OCI-LY1 (cell line): ENCODE results near the gene MMS22L.

ENCODE experiments used
- H2AFZ ChIP-seq: fragments of 200-600 bp; sonication (generic), shearing (Covaris generic); 2 replicates; pipeline ENCODE4 v1.6.0; 2014; ENCODE audit warnings: antibody characterized with exemption, mild to moderate bottlenecking, low read length
- H3F3A ChIP-seq: fragments of 200-600 bp; sonication (generic), shearing (Covaris generic); 2 replicates; pipeline ENCODE4 v1.6.0; 2014; ENCODE audit warnings: mild to moderate bottlenecking, antibody characterized with exemption, low read length, moderate library complexity; ENCODE audit not compliant: insufficient read depth
- H3K27ac ChIP-seq: fragments of 200-600 bp; sonication (generic); 2 replicates; pipeline ENCODE4 v1.5.1; 2014; ENCODE audit warnings: low read length, mixed run types, mild to moderate bottlenecking, low read depth; ENCODE audit not compliant: poor library complexity, severe bottlenecking
- H3K27me3 ChIP-seq: fragments of 200-600 bp; sonication (generic); 2 replicates; pipeline ENCODE4 v1.6.0; 2014; ENCODE audit warnings: antibody characterized with exemption, mild to moderate bottlenecking, low read length, moderate library complexity; ENCODE audit not compliant: insufficient read depth
- H3K36me3 ChIP-seq: fragments of 200-600 bp; sonication (generic); 2 replicates; pipeline ENCODE4 v1.6.1; 2014; ENCODE audit warnings: mild to moderate bottlenecking, antibody characterized with exemption, low read length, moderate library complexity, mixed read lengths; ENCODE audit not compliant: insufficient read depth
- H3K4me1 ChIP-seq: fragments of 200-600 bp; sonication (generic); 2 replicates; pipeline ENCODE4 v1.5.1; 2014; ENCODE audit warnings: mild to moderate bottlenecking, low read length, moderate library complexity; ENCODE audit not compliant: insufficient read depth, severe bottlenecking
- H3K4me2 ChIP-seq: fragments of 200-600 bp; sonication (generic), shearing (Covaris generic); 2 replicates; pipeline ENCODE4 v1.6.1; 2014; ENCODE audit warnings: low read length
- H3K4me3 ChIP-seq: fragments of 200-600 bp; sonication (generic); 2 replicates; pipeline ENCODE4 v1.5.1; 2014; ENCODE audit warnings: low read length, low read depth, mild to moderate bottlenecking, mixed read lengths; ENCODE audit not compliant: poor library complexity, severe bottlenecking
- H3K79me2 ChIP-seq: fragments of 200-600 bp; shearing (Covaris generic); 2 replicates; pipeline ENCODE4 v1.6.1; 2016; ENCODE audit warnings: mixed run types, low read length, mixed read lengths; ENCODE audit not compliant: insufficient read depth
- H3K9ac ChIP-seq: fragments of 200-600 bp; sonication (generic), shearing (Covaris generic); 2 replicates; pipeline ENCODE4 v1.6.1; 2014; ENCODE audit warnings: mild to moderate bottlenecking, low read length, mixed read lengths
- H3K9me2 ChIP-seq: fragments of 200-600 bp; sonication (generic), shearing (Covaris generic); 2 replicates; pipeline ENCODE4 v1.6.1; 2014; ENCODE audit warnings: low read depth, mild to moderate bottlenecking, low read length, mixed read lengths
- H3K9me3 ChIP-seq: fragments of 200-600 bp; shearing (Covaris generic); 2 replicates; pipeline ENCODE4 v1.6.1; 2014; ENCODE audit warnings: low read length, mixed read lengths
- H4K20me1 ChIP-seq: fragments of 200-600 bp; sonication (generic), shearing (Covaris generic); 2 replicates; pipeline ENCODE4 v1.6.0; 2016; ENCODE audit warnings: mild to moderate bottlenecking, low read length; ENCODE audit not compliant: insufficient read depth
- CTCF ChIP-seq: fragments of 200-600 bp; sonication (generic), shearing (Covaris generic); IDR thresholded peaks from 2 replicates; pipeline ENCODE4 v1.5.1; 2017; ENCODE audit warnings: mild to moderate bottlenecking, antibody characterized with exemption, low read length, moderate library complexity, mixed read lengths
- EZH2 ChIP-seq: fragments of 200-600 bp; sonication (generic), shearing (Covaris generic); IDR thresholded peaks from 2 replicates; pipeline ENCODE4 v1.8.0; 2017; ENCODE audit warnings: borderline replicate concordance, mixed run types, mild to moderate bottlenecking, antibody characterized with exemption, low read length, moderate library complexity, mixed read lengths

Gene MMS22L

DNA sequence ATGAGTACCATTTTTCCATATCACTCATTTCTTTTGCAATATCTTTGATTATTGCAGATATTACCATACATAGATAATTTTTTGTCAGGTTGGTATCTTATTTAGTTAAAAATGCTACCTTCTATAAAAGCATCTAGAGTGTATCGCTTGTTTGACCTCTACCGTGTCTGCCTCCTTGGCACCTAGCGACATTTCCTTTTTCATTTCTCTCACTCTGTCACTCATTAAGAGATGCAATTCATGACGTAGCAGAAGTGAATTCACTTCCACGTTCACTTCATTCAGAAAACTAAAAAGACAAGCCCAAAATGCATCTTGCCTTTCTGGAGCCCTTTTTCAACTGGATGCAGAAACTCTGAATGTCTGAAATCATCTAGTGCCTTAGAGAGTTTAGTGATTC is 172.9 kb downstream of the MMS22L start:
- H2AFZ ChIP-seq: no peak overlapping the region
- H3K27ac ChIP-seq: no peak overlapping the region
- H3F3A ChIP-seq: no peaks in the 10 kb centered on the region
- no peaks in the 10 kb centered on the region for H3K9me3 ChIP-seq
- no peak overlapping the region for H3K9ac ChIP-seq
- no peak for TF ChIP-seq EZH2
- TF ChIP-seq CTCF: no peak
- no peaks in the 10 kb centered on the region for H3K36me3 ChIP-seq
- no peaks in the 10 kb centered on the region for H3K27me3 ChIP-seq
- no peaks in the 10 kb centered on the region for H3K9me2 ChIP-seq
- no peaks in the 10 kb centered on the region for H3K4me1 ChIP-seq
- H3K4me3 ChIP-seq: no peak overlapping the region
- H3K79me2 ChIP-seq: no peaks in the 10 kb centered on the region
- H4K20me1 ChIP-seq: no peaks in the 10 kb centered on the region
- H3K4me2 ChIP-seq: no peak overlapping the region

GRCh38 chr6:97109444-97109843 is 173.6 kb downstream of the MMS22L start:
- no peak overlapping the region for H3K9ac ChIP-seq
- H3K36me3 ChIP-seq: no peaks in the 10 kb centered on the region
- H4K20me1 ChIP-seq: no peaks in the 10 kb centered on the region
- no peak overlapping the region for H3K27ac ChIP-seq
- H3K79me2 ChIP-seq: no peaks in the 10 kb centered on the region
- H3K4me1 ChIP-seq: no peaks in the 10 kb centered on the region
- no peak overlapping the region for H3K4me2 ChIP-seq
- TF ChIP-seq EZH2: no peak
- TF ChIP-seq CTCF: no peak
- H2AFZ ChIP-seq: no peak overlapping the region
- H3K9me3 ChIP-seq: no peaks in the 10 kb centered on the region
- H3F3A ChIP-seq: no peaks in the 10 kb centered on the region
- H3K4me3 ChIP-seq: no peak overlapping the region
- no peaks in the 10 kb centered on the region for H3K9me2 ChIP-seq
- no peaks in the 10 kb centered on the region for H3K27me3 ChIP-seq

DNA sequence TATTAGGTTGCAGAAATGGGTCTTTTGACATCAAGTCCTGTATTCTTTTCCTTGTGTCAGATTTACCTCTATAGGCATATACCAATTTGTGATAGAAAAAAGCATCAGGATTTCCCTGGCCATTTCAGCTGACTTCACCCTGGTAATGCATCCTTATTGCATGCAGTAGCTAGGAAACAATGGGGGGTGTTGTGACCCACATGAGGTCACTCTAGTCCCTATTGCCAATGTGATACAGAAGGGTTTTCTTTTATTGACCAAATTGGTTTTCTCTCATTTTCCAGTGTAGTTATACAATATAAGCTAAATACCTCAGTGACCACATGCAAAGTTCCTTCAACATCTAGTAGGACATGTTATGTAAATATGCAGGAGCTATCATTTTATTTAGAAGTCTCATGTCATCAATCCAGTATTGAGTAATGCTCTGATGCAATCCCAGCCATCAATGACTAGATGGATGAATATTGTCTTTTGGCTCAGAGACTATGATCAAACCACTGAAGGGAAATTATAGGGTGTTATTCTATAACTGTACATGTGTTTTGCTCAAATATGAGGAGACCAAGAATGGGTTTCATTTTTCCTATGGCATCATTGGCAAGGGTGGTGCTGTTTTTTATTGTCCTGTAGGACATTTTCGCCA is 180.7 kb downstream of the MMS22L start:
- Histone ChIP-seq H3K9me3 (no peaks in the 10 kb centered on the region), H2AFZ (no peak overlapping the region), H3K27ac (no peak overlapping the region), H3K4me3 (no peak overlapping the region), H3K79me2 (no peaks in the 10 kb centered on the region), H3K4me1 (peaks cover 5% of the 10 kb centered on the region), H3F3A (no peaks in the 10 kb centered on the region), H3K4me2 (no peak overlapping the region), H3K9ac (no peak overlapping the region), H3K36me3 (no peaks in the 10 kb centered on the region), H4K20me1 (no peaks in the 10 kb centered on the region), H3K9me2 (no peaks in the 10 kb centered on the region), H3K27me3 (no peaks in the 10 kb centered on the region)
- no peak for TF ChIP-seq EZH2
- TF ChIP-seq CTCF: no peak
